ENCODE measurements around the gene ELK4. TPM values are rescaled to one million over a fixed set of nuclear protein-coding genes. Genes with fewer than 3 reads are reported as not detected.

Gene ELK4
- total and polyA plus RNA-seq, 2 experiments from 2014 or later: 5.1 to 19.7 TPM

- H3K4me3 ChIP-seq: no peak overlapping the region
- H3K27ac ChIP-seq (ENCODE audit: low read depth): peak overlapping the region; percentile 59; the same call in 1 of the 2 replicates
- peaks cover 43% of the 10 kb centered on the region for H3K79me2 ChIP-seq (replicated peaks; ENCODE audit: insufficient read depth)
- no peaks in the 10 kb centered on the region for H3K9me2 ChIP-seq (ENCODE audit: insufficient read depth)
- H3K27me3 ChIP-seq (ENCODE audit: insufficient read depth): peaks cover 12% of the 10 kb centered on the region
- no peak overlapping the region for H3K4me3 Mint-ChIP-seq
- peaks cover 47% of the 10 kb centered on the region for H3K4me1 ChIP-seq (ENCODE audit: insufficient read depth)
- H3K36me3 Mint-ChIP-seq (ENCODE audit: low read depth): no peaks in the 10 kb centered on the region; the same call in 2 of the 3 replicates
- no peaks in the 10 kb centered on the region; the same call in 2 of the 3 replicates for H3K9me3 Mint-ChIP-seq
- no peak overlapping the region for H3K4me2 ChIP-seq
- no peak overlapping the region for H3K27ac Mint-ChIP-seq
- no peak for ATAC-seq
- H3F3A ChIP-seq (replicated peaks; ENCODE audit: low read depth): 0 out of 2 replicates have a peak, but pooled peaks cover 10% of the 10 kb centered on the region
- DNase-seq (ENCODE audit: low spot score): no peak
- no peak overlapping the region for H2AFZ ChIP-seq
- TF ChIP-seq, protein P1, sequence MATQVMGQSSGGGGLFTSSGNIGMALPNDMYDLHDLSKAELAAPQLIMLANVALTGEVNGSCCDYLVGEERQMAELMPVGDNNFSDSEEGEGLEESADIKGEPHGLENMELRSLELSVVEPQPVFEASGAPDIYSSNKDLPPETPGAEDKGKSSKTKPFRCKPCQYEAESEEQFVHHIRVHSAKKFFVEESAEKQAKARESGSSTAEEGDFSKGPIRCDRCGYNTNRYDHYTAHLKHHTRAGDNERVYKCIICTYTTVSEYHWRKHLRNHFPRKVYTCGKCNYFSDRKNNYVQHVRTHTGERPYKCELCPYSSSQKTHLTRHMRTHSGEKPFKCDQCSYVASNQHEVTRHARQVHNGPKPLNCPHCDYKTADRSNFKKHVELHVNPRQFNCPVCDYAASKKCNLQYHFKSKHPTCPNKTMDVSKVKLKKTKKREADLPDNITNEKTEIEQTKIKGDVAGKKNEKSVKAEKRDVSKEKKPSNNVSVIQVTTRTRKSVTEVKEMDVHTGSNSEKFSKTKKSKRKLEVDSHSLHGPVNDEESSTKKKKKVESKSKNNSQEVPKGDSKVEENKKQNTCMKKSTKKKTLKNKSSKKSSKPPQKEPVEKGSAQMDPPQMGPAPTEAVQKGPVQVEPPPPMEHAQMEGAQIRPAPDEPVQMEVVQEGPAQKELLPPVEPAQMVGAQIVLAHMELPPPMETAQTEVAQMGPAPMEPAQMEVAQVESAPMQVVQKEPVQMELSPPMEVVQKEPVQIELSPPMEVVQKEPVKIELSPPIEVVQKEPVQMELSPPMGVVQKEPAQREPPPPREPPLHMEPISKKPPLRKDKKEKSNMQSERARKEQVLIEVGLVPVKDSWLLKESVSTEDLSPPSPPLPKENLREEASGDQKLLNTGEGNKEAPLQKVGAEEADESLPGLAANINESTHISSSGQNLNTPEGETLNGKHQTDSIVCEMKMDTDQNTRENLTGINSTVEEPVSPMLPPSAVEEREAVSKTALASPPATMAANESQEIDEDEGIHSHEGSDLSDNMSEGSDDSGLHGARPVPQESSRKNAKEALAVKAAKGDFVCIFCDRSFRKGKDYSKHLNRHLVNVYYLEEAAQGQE (IDR thresholded peaks at IDR 0.05; ENCODE audit: unreplicated experiment): no peak
- TF ChIP-seq, protein P2, sequence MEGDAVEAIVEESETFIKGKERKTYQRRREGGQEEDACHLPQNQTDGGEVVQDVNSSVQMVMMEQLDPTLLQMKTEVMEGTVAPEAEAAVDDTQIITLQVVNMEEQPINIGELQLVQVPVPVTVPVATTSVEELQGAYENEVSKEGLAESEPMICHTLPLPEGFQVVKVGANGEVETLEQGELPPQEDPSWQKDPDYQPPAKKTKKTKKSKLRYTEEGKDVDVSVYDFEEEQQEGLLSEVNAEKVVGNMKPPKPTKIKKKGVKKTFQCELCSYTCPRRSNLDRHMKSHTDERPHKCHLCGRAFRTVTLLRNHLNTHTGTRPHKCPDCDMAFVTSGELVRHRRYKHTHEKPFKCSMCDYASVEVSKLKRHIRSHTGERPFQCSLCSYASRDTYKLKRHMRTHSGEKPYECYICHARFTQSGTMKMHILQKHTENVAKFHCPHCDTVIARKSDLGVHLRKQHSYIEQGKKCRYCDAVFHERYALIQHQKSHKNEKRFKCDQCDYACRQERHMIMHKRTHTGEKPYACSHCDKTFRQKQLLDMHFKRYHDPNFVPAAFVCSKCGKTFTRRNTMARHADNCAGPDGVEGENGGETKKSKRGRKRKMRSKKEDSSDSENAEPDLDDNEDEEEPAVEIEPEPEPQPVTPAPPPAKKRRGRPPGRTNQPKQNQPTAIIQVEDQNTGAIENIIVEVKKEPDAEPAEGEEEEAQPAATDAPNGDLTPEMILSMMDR (conservative IDR thresholded peaks at IDR 0.05; ENCODE audit: low read depth in 2 of 2): no peak
- TF ChIP-seq, protein P3, sequence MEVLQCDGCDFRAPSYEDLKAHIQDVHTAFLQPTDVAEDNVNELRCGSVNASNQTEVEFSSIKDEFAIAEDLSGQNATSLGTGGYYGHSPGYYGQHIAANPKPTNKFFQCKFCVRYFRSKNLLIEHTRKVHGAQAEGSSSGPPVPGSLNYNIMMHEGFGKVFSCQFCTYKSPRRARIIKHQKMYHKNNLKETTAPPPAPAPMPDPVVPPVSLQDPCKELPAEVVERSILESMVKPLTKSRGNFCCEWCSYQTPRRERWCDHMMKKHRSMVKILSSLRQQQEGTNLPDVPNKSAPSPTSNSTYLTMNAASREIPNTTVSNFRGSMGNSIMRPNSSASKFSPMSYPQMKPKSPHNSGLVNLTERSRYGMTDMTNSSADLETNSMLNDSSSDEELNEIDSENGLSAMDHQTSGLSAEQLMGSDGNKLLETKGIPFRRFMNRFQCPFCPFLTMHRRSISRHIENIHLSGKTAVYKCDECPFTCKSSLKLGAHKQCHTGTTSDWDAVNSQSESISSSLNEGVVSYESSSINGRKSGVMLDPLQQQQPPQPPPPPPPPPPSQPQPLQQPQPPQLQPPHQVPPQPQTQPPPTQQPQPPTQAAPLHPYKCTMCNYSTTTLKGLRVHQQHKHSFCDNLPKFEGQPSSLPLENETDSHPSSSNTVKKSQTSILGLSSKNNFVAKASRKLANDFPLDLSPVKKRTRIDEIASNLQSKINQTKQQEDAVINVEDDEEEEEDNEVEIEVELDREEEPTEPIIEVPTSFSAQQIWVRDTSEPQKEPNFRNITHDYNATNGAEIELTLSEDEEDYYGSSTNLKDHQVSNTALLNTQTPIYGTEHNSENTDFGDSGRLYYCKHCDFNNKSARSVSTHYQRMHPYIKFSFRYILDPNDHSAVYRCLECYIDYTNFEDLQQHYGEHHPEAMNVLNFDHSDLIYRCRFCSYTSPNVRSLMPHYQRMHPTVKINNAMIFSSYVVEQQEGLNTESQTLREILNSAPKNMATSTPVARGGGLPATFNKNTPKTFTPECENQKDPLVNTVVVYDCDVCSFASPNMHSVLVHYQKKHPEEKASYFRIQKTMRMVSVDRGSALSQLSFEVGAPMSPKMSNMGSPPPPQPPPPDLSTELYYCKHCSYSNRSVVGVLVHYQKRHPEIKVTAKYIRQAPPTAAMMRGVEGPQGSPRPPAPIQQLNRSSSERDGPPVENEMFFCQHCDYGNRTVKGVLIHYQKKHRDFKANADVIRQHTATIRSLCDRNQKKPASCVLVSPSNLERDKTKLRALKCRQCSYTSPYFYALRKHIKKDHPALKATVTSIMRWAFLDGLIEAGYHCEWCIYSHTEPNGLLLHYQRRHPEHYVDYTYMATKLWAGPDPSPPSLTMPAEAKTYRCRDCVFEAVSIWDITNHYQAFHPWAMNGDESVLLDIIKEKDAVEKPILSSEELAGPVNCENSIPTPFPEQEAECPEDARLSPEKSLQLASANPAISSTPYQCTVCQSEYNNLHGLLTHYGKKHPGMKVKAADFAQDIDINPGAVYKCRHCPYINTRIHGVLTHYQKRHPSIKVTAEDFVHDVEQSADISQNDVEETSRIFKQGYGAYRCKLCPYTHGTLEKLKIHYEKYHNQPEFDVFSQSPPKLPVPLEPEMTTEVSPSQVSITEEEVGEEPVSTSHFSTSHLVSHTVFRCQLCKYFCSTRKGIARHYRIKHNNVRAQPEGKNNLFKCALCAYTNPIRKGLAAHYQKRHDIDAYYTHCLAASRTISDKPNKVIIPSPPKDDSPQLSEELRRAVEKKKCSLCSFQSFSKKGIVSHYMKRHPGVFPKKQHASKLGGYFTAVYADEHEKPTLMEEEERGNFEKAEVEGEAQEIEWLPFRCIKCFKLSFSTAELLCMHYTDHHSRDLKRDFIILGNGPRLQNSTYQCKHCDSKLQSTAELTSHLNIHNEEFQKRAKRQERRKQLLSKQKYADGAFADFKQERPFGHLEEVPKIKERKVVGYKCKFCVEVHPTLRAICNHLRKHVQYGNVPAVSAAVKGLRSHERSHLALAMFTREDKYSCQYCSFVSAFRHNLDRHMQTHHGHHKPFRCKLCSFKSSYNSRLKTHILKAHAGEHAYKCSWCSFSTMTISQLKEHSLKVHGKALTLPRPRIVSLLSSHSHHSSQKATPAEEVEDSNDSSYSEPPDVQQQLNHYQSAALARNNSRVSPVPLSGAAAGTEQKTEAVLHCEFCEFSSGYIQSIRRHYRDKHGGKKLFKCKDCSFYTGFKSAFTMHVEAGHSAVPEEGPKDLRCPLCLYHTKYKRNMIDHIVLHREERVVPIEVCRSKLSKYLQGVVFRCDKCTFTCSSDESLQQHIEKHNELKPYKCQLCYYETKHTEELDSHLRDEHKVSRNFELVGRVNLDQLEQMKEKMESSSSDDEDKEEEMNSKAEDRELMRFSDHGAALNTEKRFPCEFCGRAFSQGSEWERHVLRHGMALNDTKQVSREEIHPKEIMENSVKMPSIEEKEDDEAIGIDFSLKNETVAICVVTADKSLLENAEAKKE (CRISPR knock-in tag; IDR thresholded peaks at IDR 0.05): no peak
- TF ChIP-seq NANOG (IDR thresholded peaks at IDR 0.05; ENCODE audit: borderline replicate concordance): no peak
- H3K27me3 Mint-ChIP-seq (ENCODE audit: insufficient read depth, low read depth, poor library complexity): peaks cover 21% of the 10 kb centered on the region
- no peaks in the 10 kb centered on the region for H3K36me3 ChIP-seq (ENCODE audit: insufficient read depth)
- peaks cover 4% of the 10 kb centered on the region; the same call in 1 of the 2 replicates for H4K20me1 ChIP-seq (replicated peaks; ENCODE audit: insufficient read depth)
- peaks cover 53% of the 10 kb centered on the region for H3K4me1 Mint-ChIP-seq
Measured at GRCh38 chr1:205677167-205677566, 45.4 kb upstream of the ELK4 start.

Data from GM23338 (cell line).